ENCODE data around the gene PIP5K1C.
A peak's percentile ranks its signal among the peaks of the same experiment; 100 is the strongest.

Gene PIP5K1C

GRCh38 chr19:3701200-3701599, 932 bp upstream of the PIP5K1C start:
- Mint-ChIP-seq H3K27me3 (peaks cover 9% of the 10 kb centered on the region), H3K9me3 (no peaks in the 10 kb centered on the region), H3K27ac (no peak overlapping the region), H3K4me3 (no peak overlapping the region), H3K4me1 (peaks cover 43% of the 10 kb centered on the region)
- DNase-seq (no peak), ATAC-seq (no peak)

DNA sequence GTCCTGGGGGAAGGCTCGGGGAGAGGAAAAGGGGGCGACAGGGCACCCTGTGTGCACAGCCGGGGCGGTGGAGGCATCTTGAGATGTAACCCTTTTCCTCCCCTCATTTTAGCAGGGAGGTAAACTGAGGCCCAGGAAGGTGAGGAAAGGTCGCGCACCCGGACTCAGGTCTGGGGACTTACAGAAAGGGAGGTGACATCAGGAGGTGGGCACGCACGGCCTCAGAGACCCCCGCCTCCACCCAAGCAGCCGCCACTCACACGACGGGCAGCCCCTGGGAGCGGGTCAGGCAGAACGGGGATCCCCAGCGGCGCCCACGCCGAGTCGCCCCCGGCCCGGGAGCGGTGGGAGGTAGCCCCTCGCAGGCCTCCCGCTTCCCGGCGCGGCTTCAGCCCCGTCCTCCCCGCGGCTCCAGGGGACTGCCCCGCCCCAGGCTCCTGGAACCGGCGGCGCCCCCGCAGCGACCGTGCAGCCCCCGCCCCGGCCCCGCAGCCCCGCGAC, 477 bp downstream of the PIP5K1C start:
- H3K4me3 Mint-ChIP-seq, result peak overlapping the region; percentile 95 to 96
- no peaks in the 10 kb centered on the region for H3K9me3 Mint-ChIP-seq
- peaks cover 42% of the 10 kb centered on the region for H3K4me1 Mint-ChIP-seq
- H3K27me3 Mint-ChIP-seq, result no peaks in the 10 kb centered on the region
- ATAC-seq (peak; percentile 14), DNase-seq (no peak)
- H3K27ac Mint-ChIP-seq, result peak overlapping the region; percentile 88 to 95

DNA sequence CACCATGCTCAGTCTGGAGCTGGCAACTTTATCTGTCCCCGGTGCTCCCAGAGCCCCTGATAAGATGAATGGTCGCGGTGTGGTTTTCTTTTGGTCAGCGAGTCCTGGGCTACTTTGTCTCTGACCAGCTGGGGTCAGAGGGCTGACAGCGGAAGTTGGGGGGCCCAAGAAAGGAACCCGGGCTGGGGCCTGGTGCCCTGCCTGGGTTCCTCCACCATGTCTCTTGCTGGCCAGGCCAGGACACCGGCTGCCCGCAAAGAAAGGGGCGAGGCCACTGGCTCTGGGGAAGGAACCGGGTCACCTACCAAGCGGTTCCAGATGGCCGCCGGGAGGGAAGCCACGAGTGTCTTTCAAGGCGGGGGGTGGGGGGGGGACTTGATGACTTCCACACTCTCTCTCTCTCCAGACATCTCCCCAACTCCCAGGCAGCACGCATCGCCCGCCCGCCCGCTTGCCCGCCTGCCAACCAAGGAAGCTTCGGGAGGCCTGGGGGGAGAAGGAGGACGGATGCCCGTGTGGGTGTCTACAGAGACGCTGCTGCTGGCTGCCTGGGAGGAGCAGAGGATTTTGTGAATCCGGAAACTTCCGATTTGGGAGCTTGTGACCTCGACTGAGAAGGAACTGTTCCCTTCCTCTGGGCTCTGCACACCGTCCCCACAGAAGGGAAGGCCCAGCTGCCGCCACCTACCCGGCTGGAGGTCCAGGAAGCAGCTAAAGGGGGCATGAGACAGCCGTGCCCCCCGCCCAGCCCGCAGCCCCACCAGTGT, 1.1 kb downstream of the PIP5K1C start:
- Mint-ChIP-seq H3K27ac (peak overlapping the region; percentile 88 to 95), H3K4me3 (peak overlapping the region; percentile 95 to 96), H3K27me3 (no peaks in the 10 kb centered on the region), H3K9me3 (no peaks in the 10 kb centered on the region), H3K4me1 (peaks cover 49% of the 10 kb centered on the region)
- DNase-seq (peak in 1 of 2 donors; percentile 29), ATAC-seq (peak; percentile 3)

GRCh38 chr19:3698386-3698950, 1.8 kb downstream of the PIP5K1C start:
- no peak for ATAC-seq

GRCh38 chr19:3697671-3698385, 2.4 kb downstream of the PIP5K1C start:
- no peaks in the 10 kb centered on the region for H3K27me3 Mint-ChIP-seq
- H3K4me1 Mint-ChIP-seq, result peaks cover 56% of the 10 kb centered on the region
- peak overlapping the region; percentile 68 to 72 for H3K4me3 Mint-ChIP-seq
- no peaks in the 10 kb centered on the region for H3K9me3 Mint-ChIP-seq
- no peak for ATAC-seq
- peak overlapping the region in 1 of 2 donors; percentile 78 for H3K27ac Mint-ChIP-seq
- no peak for DNase-seq

More at GRCh38 chr19:3698386-3698950, 1.8 kb downstream of the PIP5K1C start:
- DNase-seq, result no peak
- Mint-ChIP-seq H3K27me3 (no peaks in the 10 kb centered on the region), H3K27ac (peak overlapping the region in 1 of 2 donors; percentile 78), H3K4me3 (peak overlapping the region; percentile 68 to 72), H3K4me1 (peaks cover 50% of the 10 kb centered on the region), H3K9me3 (no peaks in the 10 kb centered on the region)

- DNase-seq (no peak), ATAC-seq (no peak)
- Mint-ChIP-seq H3K9me3 (no peaks in the 10 kb centered on the region), H3K4me3 (no peak overlapping the region), H3K27me3 (no peaks in the 10 kb centered on the region), H3K4me1 (peaks cover 64% of the 10 kb centered on the region), H3K27ac (peak overlapping the region in 1 of 2 donors; percentile 61)
These were observed 3.2 kb downstream of the PIP5K1C start for GRCh38 chr19:3697094-3697493.

GRCh38 chr19:3696660-3696995, 3.6 kb downstream of the PIP5K1C start:
- ATAC-seq, result no peak
- H3K27ac Mint-ChIP-seq, result peak overlapping the region; percentile 40 to 61
- H3K4me1 Mint-ChIP-seq, result peaks cover 68% of the 10 kb centered on the region
- no peak for DNase-seq
- H3K27me3 Mint-ChIP-seq, result no peaks in the 10 kb centered on the region
- H3K9me3 Mint-ChIP-seq, result peaks cover 1 to 3% of the 10 kb centered on the region in 2 donors
- no peak overlapping the region for H3K4me3 Mint-ChIP-seq

GRCh38 chr19:3695986-3696659, 4.1 kb downstream of the PIP5K1C start:
- DNase-seq (no peak), ATAC-seq (no peak)
- no peak overlapping the region for H3K4me3 Mint-ChIP-seq
- H3K4me1 Mint-ChIP-seq, result peaks cover 73% of the 10 kb centered on the region
- H3K27me3 Mint-ChIP-seq, result no peaks in the 10 kb centered on the region
- no peak overlapping the region for H3K27ac Mint-ChIP-seq
- peaks cover 6 to 8% of the 10 kb centered on the region in 2 donors for H3K9me3 Mint-ChIP-seq

DNA sequence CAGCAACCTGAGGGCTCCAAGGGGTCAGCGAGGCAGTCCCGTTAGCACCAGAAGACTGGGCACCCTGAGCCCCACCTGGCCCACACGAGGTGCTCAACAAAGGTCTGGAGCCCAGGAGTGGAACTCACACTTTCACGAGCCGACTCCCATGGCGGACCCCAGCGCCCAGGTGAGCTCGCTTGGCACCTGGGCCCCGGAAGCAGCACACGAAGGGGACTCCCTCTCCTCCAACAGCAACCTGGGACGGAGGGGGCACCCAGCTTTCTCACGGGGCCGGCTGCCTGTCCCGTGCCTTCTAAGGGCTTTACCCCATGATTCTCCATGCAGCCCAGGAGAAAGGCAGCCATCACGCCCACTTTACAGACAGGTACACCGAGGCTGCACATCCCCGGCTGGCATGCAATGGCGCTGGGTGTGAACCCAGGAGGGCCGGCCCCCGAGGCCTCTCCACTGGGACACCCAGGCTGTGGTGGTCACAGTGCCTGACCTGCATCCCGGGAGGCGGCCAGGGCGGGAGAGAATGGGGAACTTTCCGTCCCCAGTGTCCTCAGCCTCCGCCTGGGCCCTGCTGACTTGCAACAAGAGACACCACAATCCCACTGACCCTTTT, 5.0 kb downstream of the PIP5K1C start:
- H3K4me1 Mint-ChIP-seq, result peaks cover 76% of the 10 kb centered on the region
- H3K9me3 Mint-ChIP-seq, result peaks cover 10 to 15% of the 10 kb centered on the region in 2 donors
- H3K27me3 Mint-ChIP-seq, result no peaks in the 10 kb centered on the region
- no peak overlapping the region for H3K27ac Mint-ChIP-seq
- ATAC-seq (no peak), DNase-seq (no peak)
- no peak overlapping the region for H3K4me3 Mint-ChIP-seq

GRCh38 chr19:3694361-3695123, 5.7 kb downstream of the PIP5K1C start:
- DNase-seq (no peak), ATAC-seq (no peak)
- no peaks in the 10 kb centered on the region for H3K27me3 Mint-ChIP-seq
- H3K4me3 Mint-ChIP-seq, result no peak overlapping the region
- no peak overlapping the region for H3K27ac Mint-ChIP-seq
- peaks cover 82% of the 10 kb centered on the region for H3K4me1 Mint-ChIP-seq
- H3K9me3 Mint-ChIP-seq, result peaks cover 14 to 15% of the 10 kb centered on the region in 2 donors

DNA sequence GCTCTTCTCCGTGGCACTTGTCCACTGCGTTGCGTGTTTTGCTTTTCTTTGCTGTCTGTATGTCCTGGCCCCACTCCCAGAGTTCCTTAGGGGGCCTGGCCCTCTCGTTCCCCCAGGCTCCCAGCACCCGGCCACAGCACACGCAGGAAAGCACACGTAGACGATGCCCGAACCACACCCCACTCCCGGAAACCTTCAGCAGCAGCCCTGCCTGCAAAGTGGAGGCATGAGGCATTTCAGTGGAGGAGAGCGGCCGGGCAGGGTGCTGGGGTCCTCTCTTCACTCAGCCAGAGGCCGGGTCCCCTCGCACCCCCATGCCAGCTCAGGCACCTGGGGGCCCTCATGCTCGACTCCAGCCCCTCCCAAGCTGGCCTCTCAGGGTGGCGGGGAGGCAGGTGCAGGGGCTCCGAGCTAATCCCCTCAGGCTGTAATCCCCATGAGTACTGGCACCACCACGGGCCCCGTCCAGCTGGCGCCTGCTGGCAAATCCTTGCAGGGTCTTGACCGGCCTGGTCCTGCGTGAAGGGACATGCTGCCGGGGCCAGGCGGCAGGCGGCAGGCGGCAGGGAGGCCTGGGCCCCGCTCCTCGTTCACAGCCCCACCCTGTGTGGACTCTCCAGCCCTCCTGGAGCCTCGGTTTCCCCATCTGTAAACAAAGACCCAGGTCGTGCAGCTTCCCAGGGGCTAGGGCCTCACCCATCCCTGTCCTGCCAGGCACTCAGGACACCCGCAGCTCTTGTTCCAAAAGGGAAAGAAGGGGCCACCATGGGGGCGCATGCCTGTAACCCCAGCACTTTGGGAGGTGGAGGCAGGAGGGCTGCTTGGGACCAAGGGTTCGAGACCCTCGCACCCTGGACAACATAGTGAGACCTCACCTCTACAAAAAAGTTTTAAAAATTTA, 7.0 kb downstream of the PIP5K1C start:
- H3K9me3 Mint-ChIP-seq, result peaks cover 15 to 16% of the 10 kb centered on the region in 2 donors
- no peak for DNase-seq
- H3K4me1 Mint-ChIP-seq, result peaks cover 82% of the 10 kb centered on the region
- no peak overlapping the region for H3K4me3 Mint-ChIP-seq
- ATAC-seq, result no peak
- H3K27me3 Mint-ChIP-seq, result no peaks in the 10 kb centered on the region
- peak overlapping the region in 1 of 2 donors; percentile 34 for H3K27ac Mint-ChIP-seq

- DNase-seq (peak; percentile 51 to 60), ATAC-seq (no peak)
- Mint-ChIP-seq H3K9me3 (peaks cover 15 to 16% of the 10 kb centered on the region in 2 donors), H3K27me3 (no peaks in the 10 kb centered on the region), H3K4me3 (peak overlapping the region in 1 of 2 donors; percentile 56), H3K4me1 (peaks cover 82% of the 10 kb centered on the region), H3K27ac (peak overlapping the region; percentile 26 to 56)
These were observed 7.9 kb downstream of the PIP5K1C start for GRCh38 chr19:3692141-3693024.

GRCh38 chr19:3691726-3692125, 8.5 kb downstream of the PIP5K1C start:
- no peak for DNase-seq
- Mint-ChIP-seq H3K4me1 (peaks cover 81% of the 10 kb centered on the region), H3K9me3 (peaks cover 15 to 16% of the 10 kb centered on the region in 2 donors), H3K27me3 (no peaks in the 10 kb centered on the region), H3K27ac (no peak overlapping the region), H3K4me3 (peak overlapping the region; percentile 49 to 56)
- ATAC-seq, result no peak
